Suprapubic skin (tissue), 4 donors: ENCODE results near the gene FBXO10. TPM values are rescaled to one million over a fixed set of nuclear protein-coding genes. Genes with fewer than 3 reads are reported as not detected.
"Not testable (repeated sequence)": the region's sequence is repeated elsewhere in the genome, so short reads cannot be mapped to it uniquely, and the experiment has no call there.

Experiments
- DNase-seq, 2 donors: peaks; one replicate each; pipeline ENCODE4 v3.0.0-alpha.2; 2019; ENCODE audit warnings: low spot score in 2 of 2
- H3K27ac ChIP-seq: fragments of 200-600 bp; sonication (generic); one replicate; pipeline ENCODE4 v1.5.1; 2019
- H3K27me3 ChIP-seq: fragments of 200-600 bp; sonication (generic); one replicate; pipeline ENCODE4 v1.5.1; 2019
- H3K36me3 ChIP-seq: fragments of 200-600 bp; sonication (generic); one replicate; pipeline ENCODE4 v1.5.1; 2019
- H3K4me1 ChIP-seq: fragments of 200-600 bp; sonication (generic); one replicate; pipeline ENCODE4 v1.5.1; 2019
- H3K4me3 ChIP-seq: fragments of 200-600 bp; sonication (generic); one replicate; pipeline ENCODE4 v1.5.1; 2019; ENCODE audit warnings: mild to moderate bottlenecking
- H3K9me3 ChIP-seq: fragments of 200-600 bp; sonication (generic); one replicate; pipeline ENCODE4 v1.5.1; 2019
- CTCF ChIP-seq, 2 donors: fragments of 200-600 bp in 1 of 2; fragments of 450-650 bp in 1 of 2; sonication (generic) in 1 of 2; IDR thresholded peaks; one replicate each; pipeline ENCODE4 v1.5.1; 2016 to 2019; ENCODE audit warnings: antibody characterized with exemption in 2 of 2, mild to moderate bottlenecking in 1 of 2, moderate library complexity in 1 of 2
- EP300 ChIP-seq: sonication (generic); formaldehyde crosslinking; IDR thresholded peaks from one replicate; pipeline ENCODE4 v1.6.1; 2017; ENCODE audit warnings: antibody characterized with exemption
- POLR2A ChIP-seq, 2 donors: fragments of 450-650 bp; IDR thresholded peaks; one replicate each; pipeline ENCODE4 v1.6.1; 2017; ENCODE audit warnings: antibody characterized with exemption in 2 of 2, mild to moderate bottlenecking in 2 of 2, moderate library complexity in 2 of 2
- POLR2AphosphoS5 ChIP-seq, 3 donors: sonication (generic); formaldehyde crosslinking; IDR thresholded peaks; one replicate each; pipeline ENCODE4 v1.6.1; 2017; ENCODE audit warnings: antibody characterized with exemption in 3 of 3
- WGBS: methylation state at CpG from one replicate; pipeline ENCODE4 v1.1.5; 2018; 5-methylcytosine and 5-hydroxymethylcytosine counted together
- total RNA-seq, 4 donors: library from RNA; depleted of rRNA; stranded (reverse); fragments of >200 nt; gene quantifications; one replicate each; pipeline ENCODE4 v1.1.0, GENCODE V29; 2016

Gene FBXO10
- total RNA-seq, 4 donors from 2014 or later = 2.7 to 4.7 (median 3.2) TPM

DNA sequence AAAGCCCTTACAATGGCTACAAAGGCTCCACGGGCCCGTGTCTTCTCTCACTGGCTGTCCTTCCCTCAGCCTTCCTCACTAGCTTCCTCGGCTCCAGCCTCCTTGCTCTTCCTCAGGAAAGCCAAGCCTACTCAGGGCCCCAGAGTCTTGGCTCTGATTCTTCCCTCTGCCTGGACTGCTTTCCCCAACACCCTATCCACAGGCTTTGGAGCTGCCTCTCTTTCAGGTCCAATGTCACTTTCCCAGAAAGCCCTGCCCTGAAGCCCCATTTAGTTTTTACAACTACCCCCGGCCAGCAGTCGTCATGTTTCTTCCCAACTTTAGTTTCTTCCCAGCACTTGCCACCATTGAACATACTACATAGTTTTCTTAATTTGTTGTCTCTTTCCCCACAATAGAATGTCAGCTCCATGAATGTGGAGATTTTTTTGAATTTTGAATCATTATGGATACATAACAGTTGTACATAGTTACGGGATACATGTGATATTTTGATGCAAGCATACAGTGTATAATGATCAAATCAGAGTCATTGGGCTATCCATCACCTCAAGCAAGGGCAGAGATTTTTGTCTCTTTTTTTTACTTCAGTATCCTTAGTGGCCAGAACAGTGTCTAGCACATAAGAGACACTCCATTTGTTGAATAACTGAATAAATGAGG, 33.7 kb upstream of the FBXO10 start:
- Histone ChIP-seq H3K27me3 (no peaks in the 10 kb centered on the region), H3K4me1 (peaks cover 5% of the 10 kb centered on the region), H3K36me3 (no peaks in the 10 kb centered on the region), H3K27ac (no peak overlapping the region), H3K9me3 (no peaks in the 10 kb centered on the region), H3K4me3 (no peak overlapping the region)
- 78% methylated on average over 6 of the region's 6 CpGs for WGBS
- no peak for TF ChIP-seq CTCF (IDR thresholded peaks at IDR 0.05)
- TF ChIP-seq POLR2A (IDR thresholded peaks at IDR 0.05) = no peak
- TF ChIP-seq EP300 = no peak
- no peak for TF ChIP-seq POLR2AphosphoS5 (IDR thresholded peaks at IDR 0.05)
- DNase-seq = no peak

DNA sequence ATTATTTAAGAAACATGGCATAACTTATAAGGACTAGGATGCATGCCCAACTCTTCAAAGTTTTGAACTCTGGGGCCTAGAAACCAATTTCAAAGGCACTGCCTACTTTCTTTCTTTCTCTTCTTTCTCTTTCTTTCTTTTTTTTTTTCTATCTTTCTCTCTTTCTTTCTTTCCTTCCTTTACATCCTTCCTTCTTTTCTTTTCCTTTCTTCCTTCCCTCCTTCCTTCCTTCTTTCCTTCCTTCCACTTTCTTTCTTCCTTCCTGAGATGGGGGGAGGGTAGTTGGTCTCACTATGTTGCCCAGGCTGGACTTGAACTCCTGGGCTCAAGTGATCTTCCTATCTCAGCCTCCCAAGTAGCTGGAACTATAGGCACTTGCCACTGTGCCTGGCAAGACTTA, 32.1 kb upstream of the FBXO10 start:
- Histone ChIP-seq H3K27ac (no peak overlapping the region), H3K36me3 (no peaks in the 10 kb centered on the region), H3K9me3 (no peaks in the 10 kb centered on the region), H3K4me1 (peaks cover 5% of the 10 kb centered on the region), H3K27me3 (no peaks in the 10 kb centered on the region), H3K4me3 (no peak overlapping the region)
- no peak for DNase-seq
- TF ChIP-seq POLR2AphosphoS5 (IDR thresholded peaks at IDR 0.05) (no peak), CTCF (IDR thresholded peaks at IDR 0.05) (no peak), EP300 (no peak), POLR2A (IDR thresholded peaks at IDR 0.05) (no peak)

GRCh38 chr9:37604296-37604695, 28.1 kb upstream of the FBXO10 start:
- no peak overlapping the region for H3K27ac ChIP-seq
- TF ChIP-seq POLR2A (IDR thresholded peaks at IDR 0.05) (no peak), POLR2AphosphoS5 (IDR thresholded peaks at IDR 0.05) (no peak), CTCF (IDR thresholded peaks at IDR 0.05) (no peak), EP300 (no peak)
- DNase-seq = no peak
- peaks cover 13% of the 10 kb centered on the region for H3K4me1 ChIP-seq
- 76% methylated on average over 1 of the region's 1 CpG for WGBS
- no peak overlapping the region for H3K4me3 ChIP-seq
- no peaks in the 10 kb centered on the region for H3K9me3 ChIP-seq
- no peaks in the 10 kb centered on the region for H3K36me3 ChIP-seq
- H3K27me3 ChIP-seq = no peaks in the 10 kb centered on the region

- peak in 1 of 2 donors; percentile 71 for DNase-seq
- peaks cover 13% of the 10 kb centered on the region for H3K4me1 ChIP-seq
- H3K36me3 ChIP-seq = no peaks in the 10 kb centered on the region
- TF ChIP-seq POLR2A (IDR thresholded peaks at IDR 0.05) (no peak), EP300 (no peak), CTCF (IDR thresholded peaks at IDR 0.05) (no peak), POLR2AphosphoS5 (IDR thresholded peaks at IDR 0.05) (no peak)
- H3K9me3 ChIP-seq = no peaks in the 10 kb centered on the region
- H3K27me3 ChIP-seq = no peaks in the 10 kb centered on the region
- H3K27ac ChIP-seq = no peak overlapping the region
- 48% methylated on average over 5 of the region's 5 CpGs for WGBS
- H3K4me3 ChIP-seq = no peak overlapping the region
Observed at GRCh38 chr9:37602817-37603216, 26.6 kb upstream of the FBXO10 start.

DNA sequence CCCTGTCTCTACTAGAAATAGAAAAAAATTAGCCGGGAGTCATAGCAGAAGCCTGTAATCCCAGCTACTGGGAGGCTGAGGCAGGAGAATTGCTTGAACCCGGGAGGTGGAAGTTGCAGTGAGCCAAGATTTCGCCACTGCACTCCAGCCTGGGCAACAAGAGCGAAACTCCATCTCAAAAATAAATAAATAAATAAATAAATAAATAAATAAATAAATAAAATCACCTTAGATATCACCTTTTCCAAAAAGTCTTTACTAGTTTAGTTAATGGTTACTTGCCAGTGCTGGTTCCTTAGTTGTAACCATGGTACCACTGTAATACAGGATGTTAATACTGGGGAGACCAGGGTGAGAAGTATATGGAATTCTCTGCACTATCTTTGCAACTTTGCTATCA, 25.9 kb upstream of the FBXO10 start:
- not testable (repeated sequence) for H3K36me3 ChIP-seq, DNase-seq, H3K9me3 ChIP-seq, H3K27ac ChIP-seq, H3K4me3 ChIP-seq, H3K27me3 ChIP-seq
- peaks cover 13% of the 10 kb centered on the region for H3K4me1 ChIP-seq
- 92% methylated on average over 4 of the region's 4 CpGs for WGBS

DNA sequence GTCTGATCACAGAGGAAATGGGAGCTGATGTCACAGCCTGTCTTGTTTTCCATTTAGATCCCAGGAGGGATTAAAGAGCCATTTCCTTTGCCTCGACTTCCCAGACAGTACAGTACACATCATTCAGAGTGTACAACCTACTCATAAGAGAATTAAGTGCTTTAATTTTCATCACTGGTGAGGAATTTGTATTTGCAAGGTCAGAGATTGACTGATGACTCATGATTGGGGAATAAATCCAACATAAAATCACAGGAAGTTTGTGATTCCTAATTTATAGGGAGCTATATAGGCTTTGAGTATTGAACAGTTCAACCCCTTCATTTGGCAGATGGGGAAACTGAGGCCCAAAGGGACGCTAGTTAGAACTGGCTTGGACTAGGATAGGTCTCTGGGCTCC, 20.3 kb upstream of the FBXO10 start:
- no peaks in the 10 kb centered on the region for H3K36me3 ChIP-seq
- peaks cover 18% of the 10 kb centered on the region for H3K4me1 ChIP-seq
- DNase-seq = no peak
- 60% methylated on average over 2 of the region's 2 CpGs for WGBS
- H3K9me3 ChIP-seq = no peaks in the 10 kb centered on the region
- H3K27ac ChIP-seq = no peak overlapping the region
- no peaks in the 10 kb centered on the region for H3K27me3 ChIP-seq
- H3K4me3 ChIP-seq = no peak overlapping the region
- TF ChIP-seq POLR2A (IDR thresholded peaks at IDR 0.05) (no peak), CTCF (IDR thresholded peaks at IDR 0.05) (no peak), EP300 (no peak), POLR2AphosphoS5 (IDR thresholded peaks at IDR 0.05) (no peak)
